Smooth muscle cell (in vitro differentiated cells): ENCODE results near the gene CLDN9. TPM values are rescaled to one million over a fixed set of nuclear protein-coding genes. Genes with fewer than 3 reads are reported as not detected.

Source experiments
- DNase-seq: peaks from one replicate; lab custom pipeline; 2025; ENCODE audit not compliant: unreplicated experiment; lab: John Stamatoyannopoulos, UW
- H2AFZ ChIP-seq: fragments of 200-600 bp; sonication (generic); 2 replicates; pipeline ENCODE4 v1.6.0; 2016; ENCODE audit warnings: antibody characterized with exemption, low read depth, mild to moderate bottlenecking
- H3F3A ChIP-seq: fragments of 200-600 bp; sonication (generic); 2 replicates; pipeline ENCODE4 v1.6.0; 2017; ENCODE audit warnings: antibody characterized with exemption, low read depth
- H3K27ac ChIP-seq: fragments of 200-600 bp; sonication (generic); 2 replicates; pipeline ENCODE4 v1.5.1; 2016; ENCODE audit warnings: low read depth, mild to moderate bottlenecking
- H3K27me3 ChIP-seq: fragments of 200-600 bp; sonication (generic); 2 replicates; pipeline ENCODE4 v1.6.1; 2016; ENCODE audit warnings: low read depth, mild to moderate bottlenecking
- H3K36me3 ChIP-seq: fragments of 200-600 bp; sonication (generic); 2 replicates; pipeline ENCODE4 v1.5.1; 2016; ENCODE audit warnings: low read depth
- H3K4me1 ChIP-seq: fragments of 200-600 bp; sonication (generic); 2 replicates; pipeline ENCODE4 v1.5.1; 2016; ENCODE audit warnings: low read depth
- H3K4me2 ChIP-seq: fragments of 200-600 bp; sonication (generic); 2 replicates; pipeline ENCODE4 v1.6.0; 2016; ENCODE audit warnings: mild to moderate bottlenecking
- H3K4me3 ChIP-seq: fragments of 200-600 bp; sonication (generic); 2 replicates; pipeline ENCODE4 v1.5.1; 2016; ENCODE audit warnings: mild to moderate bottlenecking
- H3K79me2 ChIP-seq: fragments of 200-600 bp; sonication (generic); 2 replicates; pipeline ENCODE4 v1.6.0; 2016; ENCODE audit warnings: low read depth, mild to moderate bottlenecking
- H3K9ac ChIP-seq: fragments of 200-600 bp; sonication (generic); 2 replicates; pipeline ENCODE4 v1.6.0; 2016; ENCODE audit warnings: low read depth
- H3K9me3 ChIP-seq: fragments of 200-600 bp; sonication (generic); replicated peaks from 2 replicates; pipeline ENCODE4 v1.5.1; 2016; ENCODE audit warnings: low read depth
- H4K20me1 ChIP-seq: fragments of 200-600 bp; sonication (generic); 2 replicates; pipeline ENCODE4 v1.6.0; 2016; ENCODE audit warnings: low read depth
- WGBS: methylation state at CpG from one replicate; pipeline ENCODE4 v1.1.7; 2016; ENCODE audit warnings: low lambda C conversion rate; 5-methylcytosine and 5-hydroxymethylcytosine counted together
- polyA plus RNA-seq: library from polyadenylated mRNA; unstranded; fragments of >200 nt; fragmentation: Nextera tagmentation; extraction: Ambion mirVana; gene quantifications from 2 replicates; pipeline ENCODE4 v1.2.1, GENCODE V29; 2016
- total RNA-seq: library from RNA; depleted of rRNA; stranded (reverse); fragments of >200 nt; gene quantifications from 2 replicates; pipeline ENCODE4 v1.2.3, GENCODE V29; 2014
- TF ChIP-seq, protein P1 (sequence below): fragments of 200-600 bp; sonication (generic); IDR thresholded peaks from 2 replicates; pipeline ENCODE4 v1.5.1; 2017; ENCODE audit warnings: borderline replicate concordance, mild to moderate bottlenecking, antibody characterized with exemption; ENCODE audit not compliant: insufficient read depth, poor library complexity, severe bottlenecking

The CLDN9 gene
- total and polyA plus RNA-seq, 2 experiments from 2014 or later: 0.81 to 1.8 TPM

DNA sequence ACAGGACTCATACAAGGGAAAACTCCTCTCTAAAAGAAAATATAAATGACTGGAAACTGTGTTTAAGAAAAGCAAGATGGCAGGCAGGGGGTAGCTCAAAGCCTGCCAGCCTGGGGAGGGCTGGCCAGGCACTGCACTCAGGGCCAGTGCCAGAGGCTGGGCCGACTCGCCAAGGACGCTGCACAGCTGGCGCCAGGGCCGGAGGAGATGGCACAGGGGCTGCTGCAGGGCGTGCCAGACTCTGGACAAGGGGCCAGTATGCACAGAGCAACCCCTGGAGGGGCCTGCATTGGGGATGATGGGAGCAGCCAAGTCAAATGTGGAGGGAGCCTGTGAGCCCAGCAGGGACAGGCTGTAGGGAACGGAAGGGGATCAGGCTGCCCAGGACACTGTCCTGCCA, 36.5 kb upstream of the CLDN9 start:
- Histone ChIP-seq H3K36me3 (no peaks in the 10 kb centered on the region), H3K4me2 (no peak overlapping the region), H2AFZ (no peak overlapping the region), H3K27ac (no peak overlapping the region), H4K20me1 (no peaks in the 10 kb centered on the region), H3K4me1 (peaks cover 12% of the 10 kb centered on the region), H3K9ac (no peak overlapping the region), H3K79me2 (no peaks in the 10 kb centered on the region), H3K27me3 (no peaks in the 10 kb centered on the region), H3K4me3 (no peak overlapping the region), H3K9me3 (no peaks in the 10 kb centered on the region), H3F3A (no peaks in the 10 kb centered on the region)
- over 99% methylated on average over 7 of the region's 7 CpGs for WGBS
- no peak for DNase-seq
- TF ChIP-seq, protein P1, sequence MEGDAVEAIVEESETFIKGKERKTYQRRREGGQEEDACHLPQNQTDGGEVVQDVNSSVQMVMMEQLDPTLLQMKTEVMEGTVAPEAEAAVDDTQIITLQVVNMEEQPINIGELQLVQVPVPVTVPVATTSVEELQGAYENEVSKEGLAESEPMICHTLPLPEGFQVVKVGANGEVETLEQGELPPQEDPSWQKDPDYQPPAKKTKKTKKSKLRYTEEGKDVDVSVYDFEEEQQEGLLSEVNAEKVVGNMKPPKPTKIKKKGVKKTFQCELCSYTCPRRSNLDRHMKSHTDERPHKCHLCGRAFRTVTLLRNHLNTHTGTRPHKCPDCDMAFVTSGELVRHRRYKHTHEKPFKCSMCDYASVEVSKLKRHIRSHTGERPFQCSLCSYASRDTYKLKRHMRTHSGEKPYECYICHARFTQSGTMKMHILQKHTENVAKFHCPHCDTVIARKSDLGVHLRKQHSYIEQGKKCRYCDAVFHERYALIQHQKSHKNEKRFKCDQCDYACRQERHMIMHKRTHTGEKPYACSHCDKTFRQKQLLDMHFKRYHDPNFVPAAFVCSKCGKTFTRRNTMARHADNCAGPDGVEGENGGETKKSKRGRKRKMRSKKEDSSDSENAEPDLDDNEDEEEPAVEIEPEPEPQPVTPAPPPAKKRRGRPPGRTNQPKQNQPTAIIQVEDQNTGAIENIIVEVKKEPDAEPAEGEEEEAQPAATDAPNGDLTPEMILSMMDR: no peak

DNA sequence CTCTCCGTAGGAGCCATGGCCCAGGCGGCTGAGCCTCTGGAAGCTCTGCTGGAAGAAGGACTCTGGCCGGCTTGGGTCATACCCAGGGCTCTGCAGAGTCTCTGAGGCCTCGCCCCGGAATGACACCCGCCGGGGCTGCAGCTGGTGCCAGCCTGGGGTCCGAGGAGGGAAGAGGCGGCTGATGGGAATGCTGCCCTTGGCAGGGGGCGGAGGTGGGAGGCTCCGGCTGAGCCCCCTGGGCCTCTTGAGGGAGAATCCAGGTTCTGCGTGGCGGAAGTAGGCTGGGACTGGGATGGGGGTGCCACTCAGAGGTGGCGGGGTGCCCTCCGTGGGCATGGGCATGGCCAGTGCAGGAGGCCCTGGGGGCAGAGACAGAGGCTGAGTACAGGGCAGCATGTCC, 36.0 kb upstream of the CLDN9 start:
- Histone ChIP-seq H2AFZ (no peak overlapping the region), H4K20me1 (no peaks in the 10 kb centered on the region), H3K9me3 (no peaks in the 10 kb centered on the region), H3K4me1 (peaks cover 17% of the 10 kb centered on the region), H3K36me3 (no peaks in the 10 kb centered on the region), H3K4me2 (no peak overlapping the region), H3K79me2 (no peaks in the 10 kb centered on the region), H3K9ac (no peak overlapping the region), H3K27ac (no peak overlapping the region), H3F3A (peaks cover under 1% of the 10 kb centered on the region), H3K4me3 (no peak overlapping the region), H3K27me3 (no peaks in the 10 kb centered on the region)
- DNase-seq: no peak
- 99% methylated on average over 15 of the region's 15 CpGs for WGBS
- TF ChIP-seq, protein P1: no peak

DNA sequence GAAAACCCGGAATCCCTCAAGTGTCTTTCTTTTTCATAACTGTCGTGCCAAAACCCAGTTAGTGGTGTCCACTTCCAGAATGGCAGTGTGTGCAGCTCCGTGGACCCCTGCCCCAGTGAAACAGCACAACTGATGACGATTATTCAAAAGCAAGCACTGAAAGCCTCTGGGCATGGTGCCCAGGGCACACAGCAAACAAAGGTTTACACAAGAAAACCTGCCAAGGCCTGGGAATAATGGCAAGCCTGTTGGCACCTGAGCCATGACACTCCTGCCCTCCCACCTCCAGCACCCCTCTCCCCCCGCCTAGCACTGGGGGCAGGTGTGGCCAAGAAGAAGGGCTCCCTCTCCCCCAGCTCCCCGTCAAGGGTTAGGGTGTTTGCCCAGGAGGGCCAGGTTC, 35.3 kb upstream of the CLDN9 start:
- no peak overlapping the region for H3K4me2 ChIP-seq
- TF ChIP-seq, protein P1: no peak
- H2AFZ ChIP-seq: no peak overlapping the region
- H3K9ac ChIP-seq: no peak overlapping the region
- peaks cover 20% of the 10 kb centered on the region for H3K4me1 ChIP-seq
- H3K4me3 ChIP-seq: no peak overlapping the region
- H3K36me3 ChIP-seq: no peaks in the 10 kb centered on the region
- no peak overlapping the region for H3K27ac ChIP-seq
- H3K79me2 ChIP-seq: no peaks in the 10 kb centered on the region
- no peaks in the 10 kb centered on the region for H3K27me3 ChIP-seq
- 96% methylated on average over 6 of the region's 6 CpGs for WGBS
- peaks cover 8% of the 10 kb centered on the region for H3F3A ChIP-seq
- no peaks in the 10 kb centered on the region for H4K20me1 ChIP-seq
- DNase-seq: no peak
- H3K9me3 ChIP-seq: no peaks in the 10 kb centered on the region

DNA sequence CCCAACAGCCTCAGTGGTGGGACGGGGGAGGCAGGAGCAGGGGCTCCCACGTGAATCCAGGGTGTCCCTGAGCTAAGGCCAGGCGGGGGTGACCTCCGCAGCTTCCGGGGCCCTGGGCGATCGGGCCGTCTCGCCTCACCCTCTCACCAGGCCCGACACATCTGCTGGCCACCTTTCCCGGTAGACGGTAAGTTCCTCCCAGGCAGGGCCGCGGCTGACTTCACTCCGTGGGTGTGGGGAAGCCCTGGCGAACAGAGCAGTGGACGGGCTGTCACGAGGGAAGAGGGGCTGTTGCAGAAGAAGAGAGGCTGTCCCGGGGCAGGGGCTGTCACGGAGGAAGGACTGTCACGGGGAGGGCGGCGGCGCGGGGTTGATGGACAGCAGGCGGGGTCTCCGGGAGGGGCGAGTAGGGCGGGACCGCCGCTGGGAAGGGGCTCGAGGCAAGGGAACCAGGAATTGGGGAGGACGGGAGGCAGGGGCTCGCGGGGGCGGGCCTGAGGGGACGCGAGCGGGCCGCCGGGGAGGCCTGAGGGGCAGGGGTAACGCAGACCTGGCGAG, 33.0 kb upstream of the CLDN9 start:
- no peak overlapping the region for H3K27ac ChIP-seq
- no peak for DNase-seq

More for the DNA sequence above, 33.0 kb upstream of the CLDN9 start:
- TF ChIP-seq, protein P1: no peak
- peak overlapping the region; percentile 81 for H2AFZ ChIP-seq
- H3F3A ChIP-seq: peaks cover 11% of the 10 kb centered on the region
- H3K36me3 ChIP-seq: no peaks in the 10 kb centered on the region
- H3K27me3 ChIP-seq: no peaks in the 10 kb centered on the region
- peak overlapping the region; percentile 88 for H3K4me2 ChIP-seq
- peak overlapping the region; percentile 70 for H3K4me3 ChIP-seq
- H3K4me1 ChIP-seq: peaks cover 20% of the 10 kb centered on the region
- H4K20me1 ChIP-seq: no peaks in the 10 kb centered on the region
- WGBS: 6% methylated on average over 32 of the region's 43 CpGs
- peak overlapping the region; percentile 73 for H3K9ac ChIP-seq
- no peaks in the 10 kb centered on the region for H3K9me3 ChIP-seq
- no peaks in the 10 kb centered on the region for H3K79me2 ChIP-seq
